T-helper 2 cell treated with Interferon-gamma antibody and Interleukin-4, amounts not matched to agents 5 μg/mL and 100 μg/mL, for 36 hours (primary cell): ENCODE results near the gene ST7L.

ENCODE experiments used
- DNase-seq: peaks from one replicate; pipeline ENCODE4 v3.0.0; 2021; ENCODE audit warnings: low spot score
- H3K27ac Mint-ChIP-seq: one replicate; pipeline ENCODE4 v1.8.0; 2021; ENCODE audit warnings: mild to moderate bottlenecking, mixed read lengths
- H3K27me3 Mint-ChIP-seq: one replicate; pipeline ENCODE4 v1.8.0; 2021; ENCODE audit warnings: low read depth, mixed read lengths
- H3K36me3 Mint-ChIP-seq: one replicate; pipeline ENCODE4 v1.8.0; 2021; ENCODE audit warnings: low read depth, mixed read lengths
- H3K4me1 Mint-ChIP-seq: one replicate; pipeline ENCODE4 v1.8.0; 2021; ENCODE audit warnings: low read depth, mixed read lengths
- H3K4me3 Mint-ChIP-seq: one replicate; pipeline ENCODE4 v1.8.0; 2022; ENCODE audit warnings: mild to moderate bottlenecking, moderate library complexity, mixed read lengths
- H3K9me3 Mint-ChIP-seq: one replicate; pipeline ENCODE4 v1.8.0; 2021; ENCODE audit warnings: mixed read lengths

The ST7L gene

DNA sequence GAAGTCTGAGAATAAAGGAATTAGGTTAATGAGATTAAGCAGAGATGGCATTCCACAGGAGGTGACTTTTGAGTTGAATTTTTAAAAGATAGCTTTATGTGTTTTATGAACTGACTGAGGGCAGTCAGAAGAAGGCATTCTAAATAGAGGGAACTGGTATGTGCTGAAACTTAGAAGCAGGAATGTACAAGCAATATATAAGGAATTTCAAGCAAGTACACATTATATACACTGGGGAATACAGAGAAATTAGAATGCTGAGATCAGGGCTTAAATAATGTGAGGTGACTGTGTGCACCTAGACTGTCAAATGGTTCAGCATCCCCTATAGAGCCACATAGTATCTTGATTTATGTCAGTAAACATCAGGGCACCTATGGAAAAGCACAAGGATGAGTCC is 90.9 kb downstream of the ST7L start:
- Mint-ChIP-seq H3K36me3 (peaks cover 2% of the 10 kb centered on the region), H3K27ac (no peak overlapping the region), H3K27me3 (no peaks in the 10 kb centered on the region), H3K4me1 (no peaks in the 10 kb centered on the region), H3K4me3 (no peak overlapping the region), H3K9me3 (no peaks in the 10 kb centered on the region)
- no peak for DNase-seq

DNA sequence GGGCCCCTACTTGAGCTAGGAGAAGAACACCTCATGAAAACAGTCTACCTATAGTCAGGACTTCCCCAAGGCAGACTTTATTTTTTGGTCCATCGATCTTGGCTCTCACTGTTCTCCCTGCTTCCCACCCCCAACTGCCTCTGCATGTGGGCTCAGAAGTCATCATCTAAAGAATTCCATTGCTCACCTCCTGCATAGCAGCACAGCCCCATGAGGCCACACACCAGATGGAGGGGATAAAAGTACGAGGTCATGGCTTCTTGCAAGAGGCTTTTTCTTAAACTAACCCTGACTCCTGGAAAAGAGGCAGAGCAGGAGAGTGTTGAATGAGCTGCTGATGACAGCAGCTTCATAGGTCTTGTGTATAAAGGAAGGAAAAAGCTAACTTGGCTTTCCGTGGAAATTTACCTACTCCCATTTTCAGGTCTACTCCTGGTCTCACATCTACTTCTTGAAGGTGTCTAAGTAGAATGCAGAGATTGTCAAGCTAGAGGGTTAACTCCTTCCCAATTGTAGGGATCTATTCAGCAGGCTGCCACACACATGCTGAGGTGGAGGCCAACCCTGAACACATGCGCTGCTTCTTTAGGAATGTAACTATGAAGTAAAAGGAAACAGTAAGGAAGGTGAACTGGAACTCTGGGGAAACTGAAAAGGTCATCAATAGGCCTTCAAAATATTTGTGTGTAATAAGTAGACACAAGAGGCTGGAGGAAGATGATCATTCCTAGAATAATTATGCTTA is 91.5 kb downstream of the ST7L start:
- no peak for DNase-seq
- no peak overlapping the region for H3K27ac Mint-ChIP-seq
- H3K4me1 Mint-ChIP-seq, result no peaks in the 10 kb centered on the region
- H3K36me3 Mint-ChIP-seq, result peaks cover 2% of the 10 kb centered on the region
- H3K27me3 Mint-ChIP-seq, result no peaks in the 10 kb centered on the region
- H3K9me3 Mint-ChIP-seq, result no peaks in the 10 kb centered on the region
- no peak overlapping the region for H3K4me3 Mint-ChIP-seq

DNA sequence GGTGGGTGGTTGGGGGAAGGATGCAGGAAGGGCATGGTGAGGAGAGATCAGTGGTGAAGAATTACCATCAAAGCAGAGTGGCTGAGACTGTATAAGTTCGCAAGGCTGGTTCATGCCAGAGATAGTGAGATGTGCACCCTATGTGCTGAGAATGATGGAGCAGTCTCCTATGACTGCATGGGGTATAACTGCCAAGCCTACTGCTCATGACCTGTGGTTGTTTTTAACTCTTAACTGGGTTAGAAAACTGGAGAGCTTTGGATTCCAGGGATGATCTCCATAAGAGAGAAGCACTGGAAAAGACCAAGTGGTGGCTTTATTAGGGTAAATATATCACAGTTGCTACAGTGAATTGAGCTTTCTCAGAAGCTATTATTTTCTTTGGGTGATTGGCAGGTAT is 94.0 kb downstream of the ST7L start:
- H3K36me3 Mint-ChIP-seq, result peaks cover 2% of the 10 kb centered on the region
- no peaks in the 10 kb centered on the region for H3K27me3 Mint-ChIP-seq
- DNase-seq, result no peak
- H3K4me3 Mint-ChIP-seq, result no peak overlapping the region
- no peaks in the 10 kb centered on the region for H3K9me3 Mint-ChIP-seq
- H3K4me1 Mint-ChIP-seq, result no peaks in the 10 kb centered on the region
- H3K27ac Mint-ChIP-seq, result no peak overlapping the region

DNA sequence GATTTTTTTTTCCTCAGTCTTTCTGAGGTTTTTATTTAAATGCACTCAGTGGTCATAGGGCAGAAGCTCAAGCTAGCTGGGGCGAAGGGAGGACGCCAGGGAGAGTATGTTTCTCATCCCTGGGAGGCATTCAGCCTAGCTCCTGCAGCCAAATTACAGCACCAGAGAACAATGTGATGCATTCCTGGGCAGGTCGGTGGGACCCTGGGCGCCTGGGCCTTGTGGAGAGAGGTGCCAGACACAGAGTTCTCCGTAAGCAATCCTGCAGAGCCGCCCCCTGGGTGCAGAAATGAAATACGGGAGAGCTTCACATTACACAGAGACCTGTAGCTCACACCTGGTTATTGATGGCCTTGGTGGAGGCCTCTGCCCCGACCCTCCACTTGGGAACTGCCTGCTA is 94.7 kb downstream of the ST7L start:
- DNase-seq, result no peak
- Mint-ChIP-seq H3K9me3 (no peaks in the 10 kb centered on the region), H3K36me3 (peaks cover 2% of the 10 kb centered on the region), H3K27ac (no peak overlapping the region), H3K4me3 (no peak overlapping the region), H3K4me1 (no peaks in the 10 kb centered on the region), H3K27me3 (no peaks in the 10 kb centered on the region)

DNA sequence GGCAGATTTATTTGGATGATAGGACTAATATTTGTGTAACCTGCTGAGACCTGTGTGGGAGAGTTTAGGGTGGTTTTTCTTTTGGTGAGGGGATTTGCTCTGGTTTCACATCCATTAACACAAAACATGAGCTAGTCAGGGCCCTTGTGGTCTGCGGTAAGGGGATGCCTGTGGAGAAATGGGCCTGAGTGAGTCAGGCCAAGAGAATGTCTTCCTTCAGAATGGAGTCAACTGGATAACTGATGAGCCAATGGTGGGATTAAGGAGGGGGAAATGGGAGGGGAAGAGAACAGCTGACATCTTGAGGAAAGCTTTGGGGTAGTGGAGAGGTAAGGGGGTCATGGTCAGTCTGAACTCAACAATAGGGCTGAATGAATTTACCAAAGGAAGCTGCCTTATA is 96.3 kb downstream of the ST7L start:
- H3K4me1 Mint-ChIP-seq, result no peaks in the 10 kb centered on the region
- H3K4me3 Mint-ChIP-seq, result no peak overlapping the region
- H3K36me3 Mint-ChIP-seq, result peaks cover 2% of the 10 kb centered on the region
- no peak overlapping the region for H3K27ac Mint-ChIP-seq
- no peaks in the 10 kb centered on the region for H3K27me3 Mint-ChIP-seq
- no peaks in the 10 kb centered on the region for H3K9me3 Mint-ChIP-seq
- no peak for DNase-seq

DNA sequence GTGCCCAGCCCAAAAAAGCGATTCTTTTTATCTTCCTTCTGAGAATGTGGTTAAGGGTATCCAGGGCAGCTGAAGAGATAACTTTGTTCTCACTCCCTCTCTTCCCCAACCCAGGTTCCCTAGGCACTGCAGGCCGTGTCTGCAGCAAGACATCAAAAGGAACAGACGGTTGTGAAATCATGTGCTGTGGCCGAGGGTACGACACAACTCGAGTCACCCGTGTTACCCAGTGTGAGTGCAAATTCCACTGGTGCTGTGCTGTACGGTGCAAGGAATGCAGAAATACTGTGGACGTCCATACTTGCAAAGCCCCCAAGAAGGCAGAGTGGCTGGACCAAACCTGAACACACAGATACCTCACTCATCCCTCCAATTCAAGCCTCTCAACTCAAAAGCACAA is 98.8 kb downstream of the ST7L start:
- no peaks in the 10 kb centered on the region for H3K4me1 Mint-ChIP-seq
- no peak for DNase-seq
- no peaks in the 10 kb centered on the region for H3K27me3 Mint-ChIP-seq
- no peaks in the 10 kb centered on the region for H3K9me3 Mint-ChIP-seq
- no peaks in the 10 kb centered on the region for H3K36me3 Mint-ChIP-seq
- H3K4me3 Mint-ChIP-seq, result no peak overlapping the region
- no peak overlapping the region for H3K27ac Mint-ChIP-seq

DNA sequence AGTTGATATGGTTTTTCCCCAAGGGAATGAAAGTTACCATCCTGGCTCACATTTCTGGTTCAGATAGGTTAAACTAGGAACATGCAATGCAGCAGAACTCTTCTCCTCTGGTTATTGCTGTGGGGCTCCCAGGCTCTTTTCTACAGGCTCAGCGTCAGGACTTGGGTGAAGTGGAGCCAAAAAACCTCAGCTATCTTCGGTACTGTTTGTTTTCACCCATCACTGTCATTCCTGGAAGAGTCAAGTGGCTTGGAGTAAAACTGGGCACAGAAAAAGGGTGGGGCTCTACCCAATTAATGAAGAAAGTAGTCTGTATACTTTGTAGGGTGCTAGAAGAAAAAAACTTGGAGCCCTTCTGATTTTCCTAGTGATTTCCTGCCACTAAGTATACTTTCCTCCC is 100.8 kb downstream of the ST7L start:
- H3K4me3 Mint-ChIP-seq, result no peak overlapping the region
- no peak overlapping the region for H3K27ac Mint-ChIP-seq
- no peak for DNase-seq
- H3K4me1 Mint-ChIP-seq, result no peaks in the 10 kb centered on the region
- no peaks in the 10 kb centered on the region for H3K9me3 Mint-ChIP-seq
- no peaks in the 10 kb centered on the region for H3K36me3 Mint-ChIP-seq
- no peaks in the 10 kb centered on the region for H3K27me3 Mint-ChIP-seq

DNA sequence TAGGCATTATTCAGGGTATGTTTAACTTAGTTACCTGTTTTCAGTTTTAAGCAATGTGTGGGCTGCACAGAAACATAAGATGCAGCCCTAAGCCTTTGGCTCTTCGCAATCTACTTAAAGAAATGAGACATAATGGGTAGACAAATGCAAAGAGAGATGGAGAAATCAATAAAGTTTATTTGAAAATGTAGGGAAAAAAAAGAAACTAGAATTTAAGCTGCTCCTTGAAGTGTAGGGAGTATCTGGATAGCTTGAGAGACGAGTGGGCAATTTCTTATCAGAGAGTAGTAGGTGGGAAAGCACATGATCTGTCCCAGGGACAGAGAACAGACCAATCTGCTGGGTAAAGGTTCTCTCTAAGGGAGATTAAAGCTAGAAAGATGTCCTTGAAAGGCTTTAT is 101.3 kb downstream of the ST7L start:
- H3K27ac Mint-ChIP-seq, result no peak overlapping the region

DNA sequence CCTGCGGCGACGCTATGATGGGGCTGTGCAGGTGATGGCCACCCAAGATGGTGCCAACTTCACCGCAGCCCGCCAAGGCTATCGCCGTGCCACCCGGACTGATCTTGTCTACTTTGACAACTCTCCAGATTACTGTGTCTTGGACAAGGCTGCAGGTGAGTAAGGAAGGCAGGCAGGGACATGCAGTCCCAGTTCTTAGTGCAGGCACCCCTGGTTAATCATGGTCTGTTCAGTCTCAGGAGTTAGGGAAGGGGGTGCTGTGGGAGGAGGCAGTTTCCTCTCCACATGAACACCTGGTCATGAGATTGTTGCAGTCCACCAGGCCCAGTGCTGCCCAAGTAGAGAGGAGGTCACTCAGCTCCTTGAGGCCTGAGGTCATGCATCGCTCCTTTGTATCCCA is 101.7 kb downstream of the ST7L start:
- Mint-ChIP-seq H3K27ac (no peak overlapping the region), H3K4me3 (no peak overlapping the region), H3K36me3 (no peaks in the 10 kb centered on the region), H3K9me3 (no peaks in the 10 kb centered on the region), H3K4me1 (no peaks in the 10 kb centered on the region), H3K27me3 (peaks cover 1% of the 10 kb centered on the region)
- no peak for DNase-seq

More for the DNA sequence above, 101.3 kb downstream of the ST7L start:
- Mint-ChIP-seq H3K9me3 (no peaks in the 10 kb centered on the region), H3K4me1 (no peaks in the 10 kb centered on the region), H3K36me3 (no peaks in the 10 kb centered on the region), H3K4me3 (no peak overlapping the region), H3K27me3 (no peaks in the 10 kb centered on the region)
- DNase-seq, result no peak

DNA sequence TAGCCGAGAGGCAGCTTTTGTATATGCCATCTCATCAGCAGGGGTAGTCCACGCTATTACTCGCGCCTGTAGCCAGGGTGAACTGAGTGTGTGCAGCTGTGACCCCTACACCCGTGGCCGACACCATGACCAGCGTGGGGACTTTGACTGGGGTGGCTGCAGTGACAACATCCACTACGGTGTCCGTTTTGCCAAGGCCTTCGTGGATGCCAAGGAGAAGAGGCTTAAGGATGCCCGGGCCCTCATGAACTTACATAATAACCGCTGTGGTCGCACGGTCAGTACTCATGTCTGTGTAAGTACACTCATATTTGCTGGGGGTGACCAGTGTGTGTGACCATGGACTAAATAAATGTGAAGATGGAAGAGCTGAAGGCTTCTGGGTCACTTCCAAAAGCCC is 102.8 kb downstream of the ST7L start:
- no peaks in the 10 kb centered on the region for H3K36me3 Mint-ChIP-seq
- no peaks in the 10 kb centered on the region for H3K4me1 Mint-ChIP-seq
- no peaks in the 10 kb centered on the region for H3K9me3 Mint-ChIP-seq
- H3K27ac Mint-ChIP-seq, result no peak overlapping the region
- peaks cover 12% of the 10 kb centered on the region for H3K27me3 Mint-ChIP-seq
- H3K4me3 Mint-ChIP-seq, result no peak overlapping the region
- no peak for DNase-seq

DNA sequence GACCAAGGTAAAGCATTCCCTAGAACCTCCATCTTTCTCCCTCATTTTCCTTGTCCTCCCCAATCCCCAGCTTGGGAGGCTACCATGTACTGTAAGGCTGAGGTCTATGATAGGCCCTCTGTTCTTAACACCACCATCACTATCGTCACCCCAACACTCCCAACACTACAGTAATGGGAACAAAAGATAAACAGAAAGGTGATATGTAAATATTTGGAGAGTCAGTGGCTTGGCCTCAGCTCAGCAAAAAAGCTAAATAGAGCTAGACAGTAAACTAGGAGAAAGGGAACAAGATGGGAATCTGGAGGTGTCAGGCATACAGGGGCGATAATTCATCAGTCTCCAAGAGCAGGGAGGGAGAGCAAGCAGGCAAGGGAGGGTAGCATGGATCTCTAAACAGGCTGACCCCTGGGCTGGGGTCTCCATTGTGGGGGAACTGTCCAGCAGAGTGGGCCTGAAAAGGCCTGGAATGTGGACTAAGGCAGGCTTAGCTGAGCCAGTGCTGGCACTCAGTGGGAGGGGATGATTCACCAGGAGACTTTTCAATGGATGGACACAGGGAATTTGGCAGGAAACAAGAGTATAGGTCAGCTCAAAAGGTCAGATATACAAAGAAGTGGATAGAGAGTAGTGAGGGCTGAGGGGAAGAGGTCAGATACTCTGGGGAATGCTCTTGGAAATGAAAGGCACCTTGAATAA is 103.5 kb downstream of the ST7L start:
- no peak overlapping the region for H3K4me3 Mint-ChIP-seq
- no peak for DNase-seq
- H3K27ac Mint-ChIP-seq, result no peak overlapping the region
- no peaks in the 10 kb centered on the region for H3K36me3 Mint-ChIP-seq
- peaks cover 18% of the 10 kb centered on the region for H3K27me3 Mint-ChIP-seq
- no peaks in the 10 kb centered on the region for H3K4me1 Mint-ChIP-seq
- H3K9me3 Mint-ChIP-seq, result no peaks in the 10 kb centered on the region

DNA sequence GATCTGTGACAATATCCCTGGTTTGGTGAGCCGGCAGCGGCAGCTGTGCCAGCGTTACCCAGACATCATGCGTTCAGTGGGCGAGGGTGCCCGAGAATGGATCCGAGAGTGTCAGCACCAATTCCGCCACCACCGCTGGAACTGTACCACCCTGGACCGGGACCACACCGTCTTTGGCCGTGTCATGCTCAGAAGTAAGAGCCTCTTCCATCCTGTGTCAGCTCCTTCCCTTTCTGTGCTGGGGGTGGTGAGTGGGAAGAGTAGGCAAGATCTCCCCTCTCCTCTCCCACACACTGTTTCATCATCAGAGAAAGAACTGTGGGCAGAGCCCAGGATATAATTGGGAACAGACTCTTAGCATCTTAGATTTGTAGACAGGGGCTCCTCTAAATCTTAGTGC is 104.0 kb downstream of the ST7L start:
- no peak for DNase-seq
- H3K36me3 Mint-ChIP-seq, result no peaks in the 10 kb centered on the region
- no peak overlapping the region for H3K27ac Mint-ChIP-seq
- no peaks in the 10 kb centered on the region for H3K4me1 Mint-ChIP-seq
- H3K4me3 Mint-ChIP-seq, result no peak overlapping the region
- peaks cover 23% of the 10 kb centered on the region for H3K27me3 Mint-ChIP-seq
- H3K9me3 Mint-ChIP-seq, result no peaks in the 10 kb centered on the region

DNA sequence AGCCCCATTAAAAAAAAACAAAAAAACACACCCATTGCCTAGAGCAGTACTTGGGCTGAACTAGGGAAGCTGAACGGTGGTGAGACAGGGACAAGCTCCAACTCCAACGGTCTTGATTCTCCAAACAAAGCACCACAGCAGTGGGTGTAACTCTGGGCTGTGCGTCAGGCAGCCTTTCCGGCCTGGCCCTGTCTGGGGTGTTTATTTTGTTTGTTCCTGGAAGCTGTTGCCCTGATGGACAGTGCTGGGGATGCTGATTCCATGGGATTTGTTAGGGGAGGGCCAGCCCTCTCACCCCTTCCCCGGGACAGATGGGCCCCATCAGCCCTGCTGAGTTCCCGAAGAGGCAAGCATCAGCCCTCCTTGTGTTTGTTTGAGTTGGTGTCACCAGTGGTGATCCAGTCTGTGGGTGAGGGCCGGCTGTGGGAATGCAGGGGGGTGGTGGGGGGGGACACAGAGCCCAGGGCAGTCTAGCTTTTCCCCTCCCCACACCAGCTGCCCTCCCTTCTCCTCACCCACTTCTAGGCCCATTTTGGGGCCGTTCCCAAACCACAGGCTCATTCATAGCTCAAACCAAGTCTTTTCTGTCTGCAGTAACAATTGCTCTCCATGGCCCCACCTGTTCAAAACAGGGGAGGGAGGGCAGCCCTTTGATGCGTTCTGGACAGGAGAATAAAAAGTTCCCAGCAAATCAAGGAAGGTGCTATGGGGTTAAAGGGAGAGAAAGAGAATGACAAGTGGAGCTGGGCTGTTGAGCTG is 105.7 kb downstream of the ST7L start:
- H3K27ac Mint-ChIP-seq, result no peak overlapping the region
- no peak for DNase-seq
- H3K4me1 Mint-ChIP-seq, result peaks cover 2% of the 10 kb centered on the region
- H3K36me3 Mint-ChIP-seq, result no peaks in the 10 kb centered on the region
- no peaks in the 10 kb centered on the region for H3K9me3 Mint-ChIP-seq
- H3K27me3 Mint-ChIP-seq, result peaks cover 33% of the 10 kb centered on the region
- H3K4me3 Mint-ChIP-seq, result no peak overlapping the region

DNA sequence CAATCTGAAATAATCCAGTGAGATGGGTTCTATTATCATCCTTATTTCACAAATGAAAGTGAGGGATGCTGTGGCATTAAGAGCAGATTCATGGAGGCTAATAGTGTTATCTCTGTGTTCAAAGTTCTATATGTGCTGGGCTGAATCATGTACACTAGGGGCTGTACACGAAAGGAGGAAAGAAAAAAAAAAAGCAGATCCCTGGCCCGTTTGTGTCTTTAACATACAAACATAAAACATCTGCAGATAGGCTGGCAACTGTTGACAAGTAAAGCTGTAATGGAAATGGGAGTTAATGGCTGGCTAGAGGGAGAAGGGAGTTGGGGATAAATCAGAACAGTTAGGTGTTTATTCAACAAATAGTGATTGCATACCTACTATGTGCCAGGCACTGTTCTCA is 107.0 kb downstream of the ST7L start:
- Mint-ChIP-seq H3K4me3 (no peak overlapping the region), H3K27ac (no peak overlapping the region), H3K36me3 (no peaks in the 10 kb centered on the region), H3K9me3 (no peaks in the 10 kb centered on the region), H3K4me1 (peaks cover 3% of the 10 kb centered on the region), H3K27me3 (peaks cover 44% of the 10 kb centered on the region)
- no peak for DNase-seq
